ENCODE measurements around the gene MEOX2. TPM values are rescaled to one million over a fixed set of nuclear protein-coding genes. Genes with fewer than 3 reads are reported as not detected.

Gene MEOX2
- polyA plus RNA-seq, 1 donor from 2014 or later = not detected

DNA sequence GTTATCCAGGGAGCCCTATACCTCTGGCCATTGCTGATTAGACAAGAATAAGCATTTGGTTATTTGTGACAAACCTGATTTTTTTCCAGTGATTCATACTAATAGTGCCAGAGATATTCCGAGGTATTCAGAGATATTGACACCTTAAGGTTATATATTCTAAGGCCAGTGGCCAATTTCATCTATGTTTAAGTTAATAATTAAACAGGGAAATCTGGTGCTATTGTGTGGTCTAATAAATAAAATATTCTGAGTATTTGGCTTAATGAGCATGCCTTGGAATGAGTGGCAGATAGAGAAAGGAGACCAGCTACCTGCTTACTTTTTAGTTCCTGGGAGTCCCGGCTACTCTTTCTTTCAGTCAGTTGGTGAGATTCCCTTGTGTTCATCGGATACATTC, 38.6 kb upstream of the MEOX2 start:
- Histone ChIP-seq H3K27ac (ENCODE audit: low read length) (no peak overlapping the region), H3K9me2 (ENCODE audit: insufficient read depth, low read length) (no peaks in the 10 kb centered on the region), H2AFZ (ENCODE audit: low read depth, low read length) (no peak overlapping the region), H3K9ac (ENCODE audit: low read length) (no peak overlapping the region), H3K4me2 (ENCODE audit: low read length) (no peak overlapping the region), H3K79me2 (replicated peaks; ENCODE audit: insufficient read depth, low read length) (no peaks in the 10 kb centered on the region), H3K4me3 (ENCODE audit: low read length) (no peak overlapping the region), H3K9me3 (ENCODE audit: low read length) (no peaks in the 10 kb centered on the region), H3F3A (ENCODE audit: insufficient read depth, low read length, poor library complexity, severe bottlenecking) (no peaks in the 10 kb centered on the region), H3K27me3 (ENCODE audit: insufficient read depth, low read depth, low read length) (no peaks in the 10 kb centered on the region), H4K20me1 (ENCODE audit: insufficient read depth) (no peaks in the 10 kb centered on the region), H3K36me3 (ENCODE audit: insufficient read depth, low read length) (no peaks in the 10 kb centered on the region)
- TF ChIP-seq TAF1 (IDR thresholded peaks at IDR 0.05; ENCODE audit: low read depth) = no peak
- TF ChIP-seq SMC3 (conservative IDR thresholded peaks at IDR 0.05; ENCODE audit: poor library complexity) = no peak
- no peak for TF ChIP-seq EZH2 (IDR thresholded peaks at IDR 0.05; ENCODE audit: borderline replicate concordance, insufficient read depth, low read length, poor library complexity, severe bottlenecking)
- TF ChIP-seq POLR2AphosphoS5 (IDR thresholded peaks at IDR 0.05) = no peak
- TF ChIP-seq MXI1 (conservative IDR thresholded peaks at IDR 0.05; ENCODE audit: poor library complexity, severe bottlenecking) = no peak
- TF ChIP-seq, protein P1, sequence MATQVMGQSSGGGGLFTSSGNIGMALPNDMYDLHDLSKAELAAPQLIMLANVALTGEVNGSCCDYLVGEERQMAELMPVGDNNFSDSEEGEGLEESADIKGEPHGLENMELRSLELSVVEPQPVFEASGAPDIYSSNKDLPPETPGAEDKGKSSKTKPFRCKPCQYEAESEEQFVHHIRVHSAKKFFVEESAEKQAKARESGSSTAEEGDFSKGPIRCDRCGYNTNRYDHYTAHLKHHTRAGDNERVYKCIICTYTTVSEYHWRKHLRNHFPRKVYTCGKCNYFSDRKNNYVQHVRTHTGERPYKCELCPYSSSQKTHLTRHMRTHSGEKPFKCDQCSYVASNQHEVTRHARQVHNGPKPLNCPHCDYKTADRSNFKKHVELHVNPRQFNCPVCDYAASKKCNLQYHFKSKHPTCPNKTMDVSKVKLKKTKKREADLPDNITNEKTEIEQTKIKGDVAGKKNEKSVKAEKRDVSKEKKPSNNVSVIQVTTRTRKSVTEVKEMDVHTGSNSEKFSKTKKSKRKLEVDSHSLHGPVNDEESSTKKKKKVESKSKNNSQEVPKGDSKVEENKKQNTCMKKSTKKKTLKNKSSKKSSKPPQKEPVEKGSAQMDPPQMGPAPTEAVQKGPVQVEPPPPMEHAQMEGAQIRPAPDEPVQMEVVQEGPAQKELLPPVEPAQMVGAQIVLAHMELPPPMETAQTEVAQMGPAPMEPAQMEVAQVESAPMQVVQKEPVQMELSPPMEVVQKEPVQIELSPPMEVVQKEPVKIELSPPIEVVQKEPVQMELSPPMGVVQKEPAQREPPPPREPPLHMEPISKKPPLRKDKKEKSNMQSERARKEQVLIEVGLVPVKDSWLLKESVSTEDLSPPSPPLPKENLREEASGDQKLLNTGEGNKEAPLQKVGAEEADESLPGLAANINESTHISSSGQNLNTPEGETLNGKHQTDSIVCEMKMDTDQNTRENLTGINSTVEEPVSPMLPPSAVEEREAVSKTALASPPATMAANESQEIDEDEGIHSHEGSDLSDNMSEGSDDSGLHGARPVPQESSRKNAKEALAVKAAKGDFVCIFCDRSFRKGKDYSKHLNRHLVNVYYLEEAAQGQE (IDR thresholded peaks at IDR 0.05; ENCODE audit: borderline replicate concordance) = no peak
- no peak for TF ChIP-seq CTCF (IDR thresholded peaks at IDR 0.05; ENCODE audit: poor library complexity, severe bottlenecking)
- no peak for TF ChIP-seq RAD21 (conservative IDR thresholded peaks at IDR 0.05)
- no peak for TF ChIP-seq EP300 (conservative IDR thresholded peaks at IDR 0.05; ENCODE audit: poor library complexity, severe bottlenecking)

DNA sequence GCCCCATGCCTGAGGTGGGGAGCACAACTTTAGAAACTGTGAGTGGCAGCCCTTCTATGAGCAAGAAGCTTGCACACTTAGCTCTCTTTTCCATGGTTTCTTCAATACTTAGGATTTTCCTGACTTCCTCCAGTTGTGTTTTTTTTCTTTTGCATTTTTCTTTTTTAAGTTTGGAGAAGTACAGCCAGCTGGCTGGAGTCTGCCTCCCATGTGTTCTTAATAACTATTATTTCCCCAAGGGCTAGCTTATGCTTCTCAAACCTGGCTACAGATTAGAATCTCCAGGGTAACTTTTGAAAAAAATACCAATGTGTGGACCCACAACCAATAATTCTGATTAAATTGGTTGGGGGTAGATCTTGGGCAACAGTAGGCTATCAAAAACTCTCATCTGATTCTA, 37.4 kb upstream of the MEOX2 start:
- H3K36me3 ChIP-seq (ENCODE audit: insufficient read depth, low read length) = no peaks in the 10 kb centered on the region
- H3K27ac ChIP-seq (ENCODE audit: low read length) = no peak overlapping the region
- no peak overlapping the region for H3K9ac ChIP-seq (ENCODE audit: low read length)
- no peak overlapping the region for H2AFZ ChIP-seq (ENCODE audit: low read depth, low read length)
- TF ChIP-seq EZH2 (IDR thresholded peaks at IDR 0.05; ENCODE audit: borderline replicate concordance, insufficient read depth, low read length, poor library complexity, severe bottlenecking) (no peak), MXI1 (conservative IDR thresholded peaks at IDR 0.05; ENCODE audit: poor library complexity, severe bottlenecking) (no peak), POLR2AphosphoS5 (IDR thresholded peaks at IDR 0.05) (no peak), SMC3 (conservative IDR thresholded peaks at IDR 0.05; ENCODE audit: poor library complexity) (no peak), TAF1 (IDR thresholded peaks at IDR 0.05; ENCODE audit: low read depth) (no peak), RAD21 (conservative IDR thresholded peaks at IDR 0.05) (no peak), CTCF (IDR thresholded peaks at IDR 0.05; ENCODE audit: poor library complexity, severe bottlenecking) (no peak), EP300 (conservative IDR thresholded peaks at IDR 0.05; ENCODE audit: poor library complexity, severe bottlenecking) (no peak)
- TF ChIP-seq, protein P1 (IDR thresholded peaks at IDR 0.05; ENCODE audit: borderline replicate concordance) = no peak
- H3K9me2 ChIP-seq (ENCODE audit: insufficient read depth, low read length) = no peaks in the 10 kb centered on the region
- H3K27me3 ChIP-seq (ENCODE audit: insufficient read depth, low read depth, low read length) = no peaks in the 10 kb centered on the region
- no peak overlapping the region for H3K4me2 ChIP-seq (ENCODE audit: low read length)
- no peaks in the 10 kb centered on the region for H4K20me1 ChIP-seq (ENCODE audit: insufficient read depth)
- no peaks in the 10 kb centered on the region for H3K9me3 ChIP-seq (ENCODE audit: low read length)
- H3K79me2 ChIP-seq (replicated peaks; ENCODE audit: insufficient read depth, low read length) = no peaks in the 10 kb centered on the region
- no peaks in the 10 kb centered on the region for H3F3A ChIP-seq (ENCODE audit: insufficient read depth, low read length, poor library complexity, severe bottlenecking)
- H3K4me3 ChIP-seq (ENCODE audit: low read length) = no peak overlapping the region

Data from neural cell (in vitro differentiated cells).